SU-DHL-6 (cell line): ENCODE measurements around the gene CASQ2.

Source experiments
- H2AFZ ChIP-seq: fragments of 200-600 bp; sonication (generic); 2 replicates; pipeline ENCODE4 v1.6.1; 2014; ENCODE audit warnings: low read depth, mild to moderate bottlenecking, moderate library complexity, mixed read lengths, antibody characterized with exemption, low read length; ENCODE audit not compliant: severe bottlenecking
- H3F3A ChIP-seq: fragments of 200-600 bp; shearing (Covaris generic); 2 replicates; pipeline ENCODE4 v1.6.0; 2016; ENCODE audit warnings: antibody characterized with exemption, mild to moderate bottlenecking; ENCODE audit not compliant: insufficient read depth
- H3K27ac ChIP-seq: fragments of 200-600 bp; sonication (generic); 2 replicates; pipeline ENCODE4 v1.5.1; 2016; ENCODE audit warnings: low read depth, mild to moderate bottlenecking, low read length, moderate library complexity, mixed read lengths
- H3K27me3 ChIP-seq: fragments of 200-600 bp; sonication (generic), shearing (Covaris generic); 2 replicates; pipeline ENCODE4 v1.6.0; 2014; ENCODE audit warnings: mild to moderate bottlenecking, low read length
- H3K36me3 ChIP-seq: fragments of 200-600 bp; sonication (generic); 2 replicates; pipeline ENCODE4 v1.6.1; 2014; ENCODE audit warnings: mild to moderate bottlenecking, low read length, mixed read lengths
- H3K4me2 ChIP-seq: fragments of 300-600, 200-600 bp; shearing (Covaris generic), sonication (generic); 2 replicates; pipeline ENCODE4 v1.6.0; 2014; ENCODE audit warnings: low read length, low read depth, mild to moderate bottlenecking; ENCODE audit not compliant: poor library complexity, severe bottlenecking
- H3K4me3 ChIP-seq: fragments of 200-600 bp; sonication (generic); 2 replicates; pipeline ENCODE4 v1.5.1; 2014; ENCODE audit warnings: antibody characterized with exemption, low read length, mild to moderate bottlenecking, mixed read lengths; ENCODE audit not compliant: insufficient read depth, poor library complexity, severe bottlenecking
- H3K79me2 ChIP-seq: fragments of 200-600 bp; sonication (generic); 2 replicates; pipeline ENCODE4 v1.6.1; 2014; ENCODE audit warnings: mild to moderate bottlenecking, low read length, moderate library complexity; ENCODE audit not compliant: insufficient read depth
- H3K9ac ChIP-seq: fragments of 200-600 bp; sonication (generic); 2 replicates; pipeline ENCODE4 v1.7.0; 2014; ENCODE audit warnings: mild to moderate bottlenecking, low read length
- H3K9me2 ChIP-seq: fragments of 200-600 bp; sonication (generic); replicated peaks from 2 replicates; pipeline ENCODE4 v1.6.1; 2014; ENCODE audit warnings: low read length; ENCODE audit not compliant: insufficient read depth
- H3K9me3 ChIP-seq: fragments of 200-600 bp; sonication (generic); 2 replicates; pipeline ENCODE4 v1.6.1; 2014; ENCODE audit warnings: low read length, mixed read lengths; ENCODE audit not compliant: insufficient read depth
- H4K20me1 ChIP-seq: fragments of 200-600 bp; sonication (generic); 2 replicates; pipeline ENCODE4 v1.6.1; 2014; ENCODE audit warnings: low read depth, mild to moderate bottlenecking, antibody characterized with exemption, low read length, moderate library complexity, mixed read lengths
- CTCF ChIP-seq: fragments of 200-600 bp; sonication (generic); IDR thresholded peaks from one replicate; pipeline ENCODE4 v1.5.1; 2017; ENCODE audit warnings: antibody characterized with exemption, mild to moderate bottlenecking, low read length, moderate library complexity; ENCODE audit not compliant: insufficient read depth, poor library complexity, severe bottlenecking
- EZH2phosphoT487 ChIP-seq: fragments of 200-600 bp; sonication (generic), shearing (Covaris generic); conservative IDR thresholded peaks from 2 replicates; pipeline ENCODE4 v1.6.1; 2018; ENCODE audit warnings: mild to moderate bottlenecking, antibody characterized with exemption, low read length, moderate library complexity, mixed read lengths

Gene CASQ2

GRCh38 chr1:115771094-115771846, 2.8 kb upstream of the CASQ2 start:
- no peak overlapping the region for H3K4me2 ChIP-seq
- H3K27me3 ChIP-seq = no peaks in the 10 kb centered on the region
- H4K20me1 ChIP-seq = no peaks in the 10 kb centered on the region
- no peaks in the 10 kb centered on the region for H3K9me2 ChIP-seq
- no peaks in the 10 kb centered on the region for H3K36me3 ChIP-seq
- no peaks in the 10 kb centered on the region for H3F3A ChIP-seq
- no peak overlapping the region for H3K4me3 ChIP-seq
- TF ChIP-seq CTCF = no peak
- no peak for TF ChIP-seq EZH2phosphoT487
- H3K9ac ChIP-seq = no peak overlapping the region
- H3K79me2 ChIP-seq = no peaks in the 10 kb centered on the region
- no peaks in the 10 kb centered on the region for H3K9me3 ChIP-seq
- no peak overlapping the region for H3K27ac ChIP-seq
- no peak overlapping the region for H2AFZ ChIP-seq

- Histone ChIP-seq H3K9ac (no peak overlapping the region), H4K20me1 (no peaks in the 10 kb centered on the region), H3K4me3 (no peak overlapping the region), H3K36me3 (no peaks in the 10 kb centered on the region), H3K4me2 (no peak overlapping the region), H3K27me3 (no peaks in the 10 kb centered on the region), H3K9me3 (no peaks in the 10 kb centered on the region), H2AFZ (no peak overlapping the region), H3K27ac (no peak overlapping the region), H3K79me2 (no peaks in the 10 kb centered on the region), H3F3A (no peaks in the 10 kb centered on the region), H3K9me2 (no peaks in the 10 kb centered on the region)
- TF ChIP-seq CTCF = no peak
- TF ChIP-seq EZH2phosphoT487 = no peak
Measured at GRCh38 chr1:115767403-115767802, 1.1 kb downstream of the CASQ2 start.

GRCh38 chr1:115765091-115765490, 3.4 kb downstream of the CASQ2 start:
- no peaks in the 10 kb centered on the region for H3K79me2 ChIP-seq
- H3F3A ChIP-seq = no peaks in the 10 kb centered on the region
- no peaks in the 10 kb centered on the region for H4K20me1 ChIP-seq
- H3K27ac ChIP-seq = no peak overlapping the region
- H3K9ac ChIP-seq = no peak overlapping the region
- no peak overlapping the region for H3K4me2 ChIP-seq
- no peaks in the 10 kb centered on the region for H3K36me3 ChIP-seq
- TF ChIP-seq CTCF (no peak), EZH2phosphoT487 (no peak)
- no peaks in the 10 kb centered on the region for H3K9me2 ChIP-seq
- no peaks in the 10 kb centered on the region for H3K9me3 ChIP-seq
- H3K4me3 ChIP-seq = no peak overlapping the region
- H2AFZ ChIP-seq = no peak overlapping the region
- H3K27me3 ChIP-seq = no peaks in the 10 kb centered on the region
